K562 (cell line): ENCODE measurements around the gene ZBTB38. TPM values are rescaled to one million over a fixed set of nuclear protein-coding genes. Genes with fewer than 3 reads are reported as not detected.

Experiments used
- GTF2E2 ChIP-seq: fragments of 200-800 bp; sonication (Bioruptor generic); IDR thresholded peaks from 2 replicates; pipeline ENCODE4 v1.6.1; 2016; ENCODE audit warnings: missing genetic modification characterization, missing compliant biosample characterization
- JUNB ChIP-seq: fragments of 450-650 bp; formaldehyde crosslinking; conservative IDR thresholded peaks from 2 replicates; pipeline ENCODE4 v1.4.0; 2020; ENCODE audit warnings: mild to moderate bottlenecking
- NBN ChIP-seq: fragments of 450-650 bp; IDR thresholded peaks from 2 replicates; pipeline ENCODE4 v1.6.1; 2016; ENCODE audit warnings: low read depth, mild to moderate bottlenecking
- NCOA2 ChIP-seq, 2 experiments: fragments of 450-650 bp; IDR thresholded peaks; 2 replicates each; pipeline ENCODE4 v1.6.1; 2018; ENCODE audit warnings: mild to moderate bottlenecking in 2 of 2, moderate library complexity in 1 of 2; ENCODE audit not compliant: partially characterized antibody in 2 of 2
- SNIP1 ChIP-seq: fragments of 450-650 bp; IDR thresholded peaks from 2 replicates; pipeline ENCODE4 v1.7.1; 2017; ENCODE audit warnings: low read depth, mild to moderate bottlenecking
- ZNF311 ChIP-seq: fragments of 250-450 bp; sonication (Bioruptor Pico); IDR thresholded peaks from 2 replicates; pipeline ENCODE4 v1.4.0; 2020; ENCODE audit warnings: mild to moderate bottlenecking, moderate library complexity
- polyA plus RNA-seq, 8 experiments: library from polyadenylated mRNA; depleted of rRNA in 4 of 8; stranded (reverse) in 5 of 8; unstranded in 3 of 8; fragments of >200 nt; fragmentation: Nextera tagmentation in 2 of 8; fragmentation: Illumina TruSeq in 1 of 8; extraction: Ambion mirVana in 2 of 8; extraction: Trizol in 1 of 8; gene quantifications; 2 replicates each; pipeline versions ENCODE4 v1.2.1 to v1.2.3, GENCODE V29; 2011 to 2014; ENCODE audit warnings: inconsistent platforms in 1 of 8, missing spikeins in 1 of 8
- total RNA-seq, 7 experiments: library from RNA; depleted of rRNA in 6 of 7; stranded (reverse); fragments of >200 nt in 6 of 7; fragmentation: Illumina TruSeq in 2 of 7; extraction: Trizol in 2 of 7; gene quantifications; 2 replicates each; pipeline versions ENCODE4 v1.2.1 to v1.2.3, GENCODE V29; 2011 to 2021; ENCODE audit warnings: low replicate concordance in 1 of 7
- TF ChIP-seq, protein P1 (sequence below), 2 experiments: fragments of 450-650 bp; IDR thresholded peaks; 2 replicates each; pipeline ENCODE4 v1.6.1; 2016; ENCODE audit warnings: mild to moderate bottlenecking in 2 of 2, borderline replicate concordance in 1 of 2, low read depth in 1 of 2, moderate library complexity in 1 of 2
- TF ChIP-seq, protein P2 (sequence below): fragments of 250-450 bp; sonication (Bioruptor Pico); IDR thresholded peaks from 2 replicates; pipeline ENCODE4 v1.4.0; 2020

Gene ZBTB38
- total and polyA plus RNA-seq, 9 of the 15 experiments (the other 6 are each of a cell fraction or from before 2014, with no cell fraction given) = 12.1 to 39.4 (median 22.9) TPM

DNA sequence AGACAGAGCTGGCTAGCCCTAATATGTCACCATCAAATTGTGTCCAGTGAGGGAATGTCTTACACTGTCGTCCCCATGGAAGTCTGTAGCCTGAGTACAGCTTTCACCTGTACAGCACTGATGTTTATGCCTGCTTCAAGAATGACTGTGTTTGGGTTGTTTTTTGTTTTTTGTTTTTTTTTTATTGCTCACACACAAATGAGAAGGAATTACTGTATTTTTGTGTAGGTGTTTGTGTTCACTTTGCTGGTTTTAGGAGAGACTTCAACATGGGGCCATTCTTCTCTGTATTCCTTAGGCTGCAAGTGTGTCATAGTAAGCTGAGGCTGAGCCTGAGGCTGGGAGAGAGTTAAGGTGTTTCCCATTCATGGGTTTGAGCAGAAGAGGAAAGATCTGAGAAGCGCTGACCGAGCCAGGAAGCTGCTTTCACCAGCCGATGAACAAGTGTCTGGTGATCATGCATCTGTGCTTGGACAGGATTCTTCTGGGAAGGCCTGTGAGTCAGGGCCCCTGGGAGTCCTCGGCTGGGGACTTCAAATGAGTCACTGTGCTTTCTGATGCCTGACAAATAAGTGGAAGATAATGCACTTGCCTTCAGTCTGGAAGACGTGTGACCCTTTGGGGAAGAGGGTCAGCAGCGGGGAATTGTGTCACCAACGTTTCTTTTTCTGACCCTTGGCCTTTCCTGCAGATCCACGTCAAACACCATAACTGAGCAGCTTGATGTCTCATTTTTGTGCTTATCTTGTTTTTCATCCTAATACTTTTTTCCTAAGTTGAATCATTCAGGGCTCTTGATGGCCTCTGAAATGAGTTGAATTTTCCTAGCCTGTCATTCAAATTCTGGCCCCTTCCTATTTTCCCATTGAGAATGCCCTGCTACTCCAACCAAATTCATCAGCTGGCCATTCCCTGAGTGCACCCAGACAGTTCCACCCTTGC is 36.7 kb upstream of the ZBTB38 start (continued):
- TF ChIP-seq, protein P1, sequence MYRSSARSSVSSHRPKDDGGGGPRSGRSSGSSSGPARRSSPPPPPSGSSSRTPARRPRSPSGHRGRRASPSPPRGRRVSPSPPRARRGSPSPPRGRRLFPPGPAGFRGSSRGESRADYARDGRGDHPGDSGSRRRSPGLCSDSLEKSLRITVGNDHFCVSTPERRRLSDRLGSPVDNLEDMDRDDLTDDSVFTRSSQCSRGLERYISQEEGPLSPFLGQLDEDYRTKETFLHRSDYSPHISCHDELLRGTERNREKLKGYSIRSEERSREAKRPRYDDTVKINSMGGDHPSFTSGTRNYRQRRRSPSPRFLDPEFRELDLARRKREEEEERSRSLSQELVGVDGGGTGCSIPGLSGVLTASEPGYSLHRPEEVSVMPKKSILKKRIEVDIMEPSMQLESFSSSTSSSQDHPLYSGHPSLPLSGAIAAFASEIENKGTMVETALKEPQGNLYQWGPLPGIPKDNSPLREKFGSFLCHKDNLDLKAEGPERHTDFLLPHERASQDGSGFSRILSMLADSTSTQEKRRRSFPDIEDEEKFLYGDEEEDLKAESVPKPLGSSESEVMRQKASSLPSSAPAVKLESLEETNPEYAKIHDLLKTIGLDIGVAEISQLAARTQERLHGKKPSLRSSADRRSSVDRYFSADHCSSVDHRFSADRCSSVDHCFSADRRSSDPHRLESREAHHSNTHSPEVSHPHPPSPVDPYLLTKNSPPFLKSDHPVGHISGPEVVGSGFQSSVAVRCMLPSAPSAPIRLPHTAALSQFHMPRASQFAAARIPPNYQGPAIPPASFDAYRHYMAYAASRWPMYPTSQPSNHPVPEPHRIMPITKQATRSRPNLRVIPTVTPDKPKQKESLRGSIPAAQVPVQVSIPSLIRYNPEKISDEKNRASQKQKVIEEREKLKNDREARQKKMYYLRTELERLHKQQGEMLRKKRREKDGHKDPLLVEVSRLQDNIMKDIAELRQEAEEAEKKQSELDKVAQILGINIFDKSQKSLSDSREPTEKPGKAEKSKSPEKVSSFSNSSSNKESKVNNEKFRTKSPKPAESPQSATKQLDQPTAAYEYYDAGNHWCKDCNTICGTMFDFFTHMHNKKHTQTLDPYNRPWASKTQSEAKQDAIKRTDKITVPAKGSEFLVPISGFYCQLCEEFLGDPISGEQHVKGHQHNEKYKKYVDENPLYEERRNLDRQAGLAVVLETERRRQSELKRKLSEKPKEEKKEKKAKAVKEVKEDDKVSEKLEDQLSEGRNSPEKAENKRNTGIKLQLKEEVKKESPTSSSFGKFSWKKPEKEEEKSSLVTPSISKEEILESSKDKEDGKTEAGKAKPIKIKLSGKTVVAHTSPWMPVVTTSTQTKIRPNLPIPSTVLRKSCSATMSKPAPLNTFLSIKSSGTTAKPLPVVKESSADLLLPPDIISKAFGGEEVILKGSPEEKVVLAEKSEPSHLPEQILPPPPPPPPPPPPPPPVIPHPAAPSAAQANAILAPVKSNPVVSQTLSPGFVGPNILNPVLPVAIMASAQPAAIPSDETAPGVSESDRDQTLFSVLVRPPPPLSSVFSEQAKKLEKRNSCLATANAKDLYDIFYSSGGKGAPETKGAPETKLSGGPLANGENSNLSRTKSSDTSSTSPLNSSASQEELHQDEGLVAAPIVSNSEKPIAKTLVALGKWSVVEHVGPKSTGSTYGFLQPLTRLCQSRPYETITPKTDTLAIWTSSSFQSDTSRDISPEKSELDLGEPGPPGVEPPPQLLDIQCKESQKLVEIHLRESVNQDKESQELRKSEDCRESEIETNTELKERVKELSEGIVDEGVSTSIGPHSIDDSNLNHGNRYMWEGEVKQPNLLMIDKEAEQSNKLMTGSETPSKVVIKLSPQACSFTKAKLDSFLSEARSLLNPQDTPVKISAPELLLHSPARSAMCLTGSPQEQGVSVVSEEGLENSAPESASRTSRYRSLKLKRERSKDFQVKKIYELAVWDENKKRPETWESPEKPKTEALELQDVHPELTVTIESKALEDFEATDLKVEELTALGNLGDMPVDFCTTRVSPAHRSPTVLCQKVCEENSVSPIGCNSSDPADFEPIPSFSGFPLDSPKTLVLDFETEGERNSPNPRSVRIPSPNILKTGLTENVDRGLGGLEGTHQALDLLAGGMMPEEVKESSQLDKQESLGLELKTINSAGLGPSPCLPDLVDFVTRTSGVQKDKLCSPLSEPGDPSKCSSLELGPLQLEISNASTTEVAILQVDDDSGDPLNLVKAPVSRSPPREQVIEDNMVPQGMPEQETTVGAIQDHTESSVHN (IDR thresholded peaks at IDR 0.05; ENCODE audit: borderline replicate concordance in 1 of 2, low read depth in 1 of 2) = peak in 1 of 2 experiments; percentile 74; a peak in 2 of 4 replicates
- no peak for TF ChIP-seq GTF2E2
- TF ChIP-seq NBN = peak; percentile 68
- no peak for TF ChIP-seq ZNF311 (CRISPR knock-in tag)
- TF ChIP-seq SNIP1 = 0 out of 2 replicates have a peak, but pooled peaks have one; percentile 19
- TF ChIP-seq NCOA2 (IDR thresholded peaks at IDR 0.05; ENCODE audit: partially characterized antibody in 2 of 2) = no peak
- 0 out of 2 replicates have a peak, but pooled peaks have one; percentile 32 for TF ChIP-seq JUNB (CRISPR knock-in tag)
- TF ChIP-seq, protein P2, sequence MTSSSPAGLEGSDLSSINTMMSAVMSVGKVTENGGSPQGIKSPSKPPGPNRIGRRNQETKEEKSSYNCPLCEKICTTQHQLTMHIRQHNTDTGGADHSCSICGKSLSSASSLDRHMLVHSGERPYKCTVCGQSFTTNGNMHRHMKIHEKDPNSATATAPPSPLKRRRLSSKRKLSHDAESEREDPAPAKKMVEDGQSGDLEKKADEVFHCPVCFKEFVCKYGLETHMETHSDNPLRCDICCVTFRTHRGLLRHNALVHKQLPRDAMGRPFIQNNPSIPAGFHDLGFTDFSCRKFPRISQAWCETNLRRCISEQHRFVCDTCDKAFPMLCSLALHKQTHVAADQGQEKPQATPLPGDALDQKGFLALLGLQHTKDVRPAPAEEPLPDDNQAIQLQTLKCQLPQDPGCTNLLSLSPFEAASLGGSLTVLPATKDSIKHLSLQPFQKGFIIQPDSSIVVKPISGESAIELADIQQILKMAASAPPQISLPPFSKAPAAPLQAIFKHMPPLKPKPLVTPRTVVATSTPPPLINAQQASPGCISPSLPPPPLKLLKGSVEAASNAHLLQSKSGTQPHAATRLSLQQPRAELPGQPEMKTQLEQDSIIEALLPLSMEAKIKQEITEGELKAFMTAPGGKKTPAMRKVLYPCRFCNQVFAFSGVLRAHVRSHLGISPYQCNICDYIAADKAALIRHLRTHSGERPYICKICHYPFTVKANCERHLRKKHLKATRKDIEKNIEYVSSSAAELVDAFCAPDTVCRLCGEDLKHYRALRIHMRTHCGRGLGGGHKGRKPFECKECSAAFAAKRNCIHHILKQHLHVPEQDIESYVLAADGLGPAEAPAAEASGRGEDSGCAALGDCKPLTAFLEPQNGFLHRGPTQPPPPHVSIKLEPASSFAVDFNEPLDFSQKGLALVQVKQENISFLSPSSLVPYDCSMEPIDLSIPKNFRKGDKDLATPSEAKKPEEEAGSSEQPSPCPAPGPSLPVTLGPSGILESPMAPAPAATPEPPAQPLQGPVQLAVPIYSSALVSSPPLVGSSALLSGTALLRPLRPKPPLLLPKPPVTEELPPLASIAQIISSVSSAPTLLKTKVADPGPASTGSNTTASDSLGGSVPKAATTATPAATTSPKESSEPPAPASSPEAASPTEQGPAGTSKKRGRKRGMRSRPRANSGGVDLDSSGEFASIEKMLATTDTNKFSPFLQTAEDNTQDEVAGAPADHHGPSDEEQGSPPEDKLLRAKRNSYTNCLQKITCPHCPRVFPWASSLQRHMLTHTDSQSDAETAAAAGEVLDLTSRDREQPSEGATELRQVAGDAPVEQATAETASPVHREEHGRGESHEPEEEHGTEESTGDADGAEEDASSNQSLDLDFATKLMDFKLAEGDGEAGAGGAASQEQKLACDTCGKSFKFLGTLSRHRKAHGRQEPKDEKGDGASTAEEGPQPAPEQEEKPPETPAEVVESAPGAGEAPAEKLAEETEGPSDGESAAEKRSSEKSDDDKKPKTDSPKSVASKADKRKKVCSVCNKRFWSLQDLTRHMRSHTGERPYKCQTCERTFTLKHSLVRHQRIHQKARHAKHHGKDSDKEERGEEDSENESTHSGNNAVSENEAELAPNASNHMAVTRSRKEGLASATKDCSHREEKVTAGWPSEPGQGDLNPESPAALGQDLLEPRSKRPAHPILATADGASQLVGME (CRISPR knock-in tag) = no peak
